ENCODE measurements around the gene WASL. TPM values are rescaled to one million over a fixed set of nuclear protein-coding genes. Genes with fewer than 3 reads are reported as not detected.

WASL gene
- total RNA-seq, 1 donor from 2014 or later = 31.2 TPM

DNA sequence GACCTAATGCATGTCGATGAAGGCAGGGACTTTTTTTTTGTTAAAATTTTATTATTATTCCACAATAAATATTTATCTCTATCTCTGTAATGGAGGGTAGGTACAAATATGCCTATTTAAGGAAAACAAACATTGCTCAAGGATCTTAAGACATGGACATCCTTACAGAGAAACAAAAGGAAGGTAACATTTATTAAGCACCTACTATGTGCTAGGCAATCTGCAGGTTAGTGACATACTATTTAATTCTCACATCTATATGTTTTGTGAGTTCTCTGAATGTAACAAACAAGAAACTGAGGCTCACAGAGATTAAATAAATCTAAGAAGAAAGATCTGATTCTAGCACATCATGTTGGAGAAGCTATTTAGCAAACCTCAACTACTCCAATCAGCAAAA lies 61.1 kb downstream of the WASL start:
- ATAC-seq = no peak

DNA sequence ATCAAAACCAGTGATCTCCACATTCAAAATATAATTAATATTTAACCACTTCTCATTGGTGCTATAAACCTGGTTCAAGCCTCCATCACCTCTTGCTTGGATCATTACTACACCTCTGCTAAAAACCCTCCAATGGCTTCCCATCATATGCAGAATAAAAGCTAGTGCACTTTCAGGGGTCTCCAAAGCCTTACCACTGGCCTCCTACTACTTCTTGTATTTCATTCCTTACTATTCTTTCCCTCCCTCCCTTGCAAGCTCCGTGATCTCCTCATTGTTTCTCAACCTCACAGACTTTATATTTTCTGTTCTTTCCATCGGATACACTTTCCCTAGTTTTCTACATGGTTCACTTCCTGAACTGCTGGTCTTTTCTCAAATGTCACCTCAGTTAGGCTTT lies 61.6 kb downstream of the WASL start:
- ATAC-seq = no peak

DNA sequence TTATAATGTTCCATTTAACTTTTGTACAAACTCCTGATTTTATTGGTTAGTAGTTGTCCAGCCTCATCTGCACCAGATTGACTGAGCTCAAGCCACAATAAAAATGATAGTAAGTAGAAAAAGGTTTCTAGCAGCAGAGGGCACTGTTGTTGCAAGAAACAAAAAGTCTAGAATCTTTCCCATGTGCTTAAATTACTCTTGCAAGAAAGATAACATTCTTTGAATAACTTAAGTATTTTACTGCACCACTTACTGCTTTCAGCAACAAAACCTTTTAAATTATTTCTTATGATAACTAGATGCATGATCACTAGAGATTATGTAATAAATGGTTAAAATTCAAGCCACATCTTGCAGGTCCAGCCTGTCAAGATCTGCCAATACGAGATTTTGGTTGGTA lies 66.1 kb downstream of the WASL start:
- no peak for ATAC-seq

DNA sequence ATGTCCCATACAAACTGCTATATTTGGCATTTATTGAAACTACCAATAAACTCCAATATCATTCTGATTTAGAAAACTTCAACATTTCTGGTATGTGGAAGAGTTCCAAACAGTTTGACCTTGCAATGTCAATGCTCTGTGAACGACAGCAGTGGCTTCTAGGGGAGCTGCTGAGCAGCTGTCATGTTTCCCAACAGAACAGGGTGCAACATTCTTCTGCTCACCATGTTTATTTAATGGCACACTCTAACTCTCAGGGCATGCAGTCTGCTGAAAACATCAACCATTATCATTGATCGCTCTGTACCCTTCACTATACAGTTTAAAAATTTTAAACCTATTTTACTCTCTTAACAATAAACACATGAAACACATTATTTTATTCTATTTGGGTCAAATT lies 67.2 kb downstream of the WASL start:
- ATAC-seq = no peak

DNA sequence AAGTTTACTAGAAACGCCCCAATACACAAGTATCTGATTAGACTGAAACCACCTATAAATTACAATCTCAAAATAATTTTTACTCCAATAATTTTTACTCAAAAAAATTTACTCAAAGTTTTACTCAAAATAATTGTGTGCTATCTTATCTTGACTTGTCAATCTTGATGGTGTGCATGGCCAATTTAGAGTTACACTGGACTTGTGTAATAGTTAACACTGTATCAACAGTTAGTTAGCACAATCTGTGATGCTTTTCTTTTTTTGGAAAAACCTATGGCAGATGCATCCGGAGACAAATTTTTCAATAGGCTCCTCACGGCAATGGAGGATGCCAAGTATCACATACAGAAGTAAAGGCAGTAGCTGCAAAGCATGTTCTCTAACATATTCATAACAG lies 68.2 kb downstream of the WASL start:
- ATAC-seq = no peak

DNA sequence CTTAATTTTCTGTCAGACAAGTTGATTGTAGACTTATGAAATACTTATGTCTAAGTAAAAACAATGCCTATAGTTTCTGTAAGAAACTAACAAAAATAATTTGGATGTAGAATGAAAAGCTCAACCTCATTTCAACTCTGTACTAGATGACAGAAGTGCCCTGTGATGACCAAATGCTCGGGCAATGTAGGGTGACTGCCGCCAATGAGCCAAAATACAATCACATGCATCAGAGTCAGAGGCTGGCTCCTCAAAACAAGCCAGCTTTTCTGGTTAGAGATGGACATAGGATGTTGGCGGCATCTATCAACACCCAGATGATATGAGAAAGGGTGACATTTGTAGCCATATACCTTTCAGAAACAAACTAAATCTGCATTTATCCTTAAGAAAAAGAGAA lies 69.2 kb downstream of the WASL start:
- no peak for ATAC-seq

DNA sequence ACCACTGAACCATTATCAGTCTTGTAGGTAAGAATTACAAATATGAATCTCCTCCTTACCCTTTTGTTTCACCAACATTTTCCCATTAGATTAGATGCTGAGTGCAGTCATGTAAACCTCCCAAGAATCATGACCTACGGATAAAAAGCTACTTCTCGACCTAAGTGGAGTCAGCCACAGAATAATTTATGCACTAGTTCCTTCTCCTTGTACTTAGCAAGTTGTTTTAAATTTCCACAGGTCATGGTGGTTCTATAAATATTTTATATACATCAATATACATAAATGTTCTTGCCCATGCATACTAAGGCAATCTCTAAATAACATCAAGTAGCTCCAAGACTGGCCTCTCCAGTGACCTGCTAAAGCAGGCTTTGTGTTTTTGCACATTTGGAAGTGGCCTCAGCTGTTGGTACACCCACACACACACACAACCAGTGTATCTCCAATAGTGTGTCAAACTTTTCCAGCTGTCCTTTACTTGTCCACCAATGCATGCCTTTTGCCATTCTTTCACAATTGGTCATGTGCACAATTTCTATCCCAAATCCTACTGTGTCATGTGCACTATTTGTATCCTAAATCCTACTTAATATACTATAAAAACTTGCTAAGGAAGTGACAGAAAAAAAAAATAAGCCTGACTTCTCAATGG lies 71.6 kb downstream of the WASL start:
- ATAC-seq = no peak

DNA sequence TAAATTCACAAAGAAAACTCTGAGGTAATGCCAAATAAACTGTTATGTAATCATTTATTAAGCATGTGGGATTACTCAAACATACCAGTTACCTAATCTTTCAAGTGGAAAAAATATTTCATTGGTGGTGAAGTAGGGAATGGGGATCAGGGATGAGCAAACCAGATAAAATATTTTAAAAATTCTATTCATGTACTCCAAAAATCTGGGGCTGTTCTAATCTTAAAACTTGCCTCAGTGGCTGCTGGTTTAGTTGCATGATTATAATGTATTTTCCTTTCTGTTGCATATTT lies 73.7 kb downstream of the WASL start:
- ATAC-seq = no peak

DNA sequence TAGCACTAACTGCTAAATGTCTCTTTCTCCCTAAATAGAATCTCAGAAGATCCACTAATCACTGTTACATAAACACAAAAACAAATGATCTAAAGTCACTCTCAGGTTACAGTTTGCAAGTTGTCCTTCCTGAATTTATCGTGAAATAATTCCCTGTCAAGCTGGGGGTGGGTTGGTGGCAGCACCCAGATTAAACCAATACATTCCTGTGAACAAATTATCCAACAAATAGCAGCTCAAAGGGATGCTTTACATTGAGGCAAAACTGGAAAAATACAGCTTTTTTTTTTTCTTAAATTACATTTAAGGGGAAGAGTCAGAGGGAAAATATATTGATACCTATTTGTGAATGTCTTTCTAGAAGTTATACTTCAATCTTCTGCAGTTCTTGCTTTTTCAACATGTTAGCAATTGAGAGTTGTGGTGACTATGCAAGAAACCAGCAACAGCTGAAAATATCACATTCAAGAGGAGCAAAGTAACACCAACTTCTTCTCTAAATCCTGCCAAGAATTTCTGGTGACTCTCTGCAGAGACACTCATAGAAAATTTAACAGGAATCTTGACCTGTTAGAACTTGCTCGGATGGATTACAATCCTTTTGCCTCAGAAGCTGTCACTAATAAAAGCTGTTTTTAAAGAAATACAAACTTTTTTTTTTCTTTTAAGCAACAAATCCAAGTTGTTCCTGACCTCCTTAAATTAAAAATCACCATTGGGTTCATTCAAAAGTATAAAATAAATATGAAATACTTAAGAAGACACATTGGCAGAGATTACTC lies 74.2 kb downstream of the WASL start:
- ATAC-seq = peak; percentile 66

DNA sequence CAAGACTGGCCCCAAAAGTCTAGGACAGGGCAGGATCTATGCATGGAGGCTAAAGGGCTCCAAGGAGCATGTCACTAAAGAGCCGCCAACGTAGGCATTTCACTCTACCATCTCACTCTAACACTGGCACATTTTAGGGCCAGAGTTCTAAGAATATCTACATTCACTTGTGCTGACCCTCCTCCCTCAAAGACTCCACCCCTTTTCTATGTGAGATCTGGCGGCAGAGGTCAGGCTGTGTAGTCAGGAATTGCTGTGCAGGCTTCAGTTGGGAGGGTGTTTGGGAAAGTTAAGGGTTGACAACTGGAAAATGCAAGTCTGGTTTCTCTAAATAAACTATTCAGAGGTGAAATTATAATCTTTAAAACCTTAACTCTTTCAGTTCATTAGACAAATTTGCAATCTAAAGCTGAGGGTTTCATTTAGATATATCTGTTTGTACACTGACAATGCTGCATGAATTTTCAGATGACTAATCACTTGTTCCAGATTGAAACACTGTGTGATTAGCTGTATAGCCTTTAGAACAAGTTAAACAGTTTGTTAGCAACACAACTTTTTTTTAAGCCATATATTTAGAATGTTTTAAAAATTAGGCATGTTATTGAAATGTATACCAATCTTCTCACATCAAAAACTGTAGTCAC lies 74.9 kb downstream of the WASL start:
- no peak for ATAC-seq

DNA sequence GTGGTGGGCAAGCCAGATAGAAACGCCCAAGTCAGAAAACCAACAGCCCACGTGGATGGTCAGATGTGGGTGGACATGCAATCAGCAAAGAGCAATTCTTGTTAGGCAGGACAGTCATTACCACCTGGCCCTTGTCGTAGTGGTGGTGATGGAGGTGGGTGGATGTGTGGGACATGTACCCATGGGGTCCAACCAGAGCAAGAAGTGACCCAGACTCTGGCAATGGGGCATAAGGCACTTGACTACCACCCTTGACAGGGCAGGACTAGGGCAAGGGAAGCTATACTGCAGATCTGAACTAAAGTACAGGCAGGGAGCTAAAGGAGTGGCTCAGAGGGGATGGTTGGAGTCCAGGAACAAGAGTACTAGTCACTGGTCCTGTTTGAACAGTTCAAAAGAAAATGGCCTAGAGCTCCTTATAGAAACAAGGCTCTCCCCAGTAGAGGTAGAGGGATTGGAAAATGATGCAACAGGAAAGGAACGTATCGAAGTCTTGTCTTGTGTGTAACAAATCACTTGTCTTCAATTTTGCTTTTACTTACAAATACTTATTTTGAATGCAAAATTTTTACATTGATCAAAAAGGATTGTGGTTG lies 75.6 kb downstream of the WASL start:
- peak; percentile 56 for ATAC-seq

DNA sequence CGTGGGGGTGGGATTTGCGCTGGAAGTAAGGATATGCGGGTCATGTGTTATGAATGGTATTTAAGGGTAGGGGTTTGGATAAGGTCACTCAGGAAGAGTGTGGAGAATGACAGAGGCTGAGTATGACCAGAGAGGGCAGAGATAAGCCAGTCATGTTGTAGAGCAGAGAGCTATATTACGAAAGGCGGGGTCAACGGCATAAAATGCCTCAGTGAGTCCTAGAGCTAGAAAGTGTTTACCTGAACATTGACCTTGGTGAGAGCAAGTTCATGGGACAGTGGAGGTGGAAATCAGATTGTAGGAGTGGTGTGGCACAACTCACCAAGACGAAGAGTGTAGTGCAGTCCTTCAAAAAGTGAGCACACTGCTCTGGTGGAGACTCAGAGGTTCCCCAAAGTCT lies 79.3 kb downstream of the WASL start:
- no peak for ATAC-seq

DNA sequence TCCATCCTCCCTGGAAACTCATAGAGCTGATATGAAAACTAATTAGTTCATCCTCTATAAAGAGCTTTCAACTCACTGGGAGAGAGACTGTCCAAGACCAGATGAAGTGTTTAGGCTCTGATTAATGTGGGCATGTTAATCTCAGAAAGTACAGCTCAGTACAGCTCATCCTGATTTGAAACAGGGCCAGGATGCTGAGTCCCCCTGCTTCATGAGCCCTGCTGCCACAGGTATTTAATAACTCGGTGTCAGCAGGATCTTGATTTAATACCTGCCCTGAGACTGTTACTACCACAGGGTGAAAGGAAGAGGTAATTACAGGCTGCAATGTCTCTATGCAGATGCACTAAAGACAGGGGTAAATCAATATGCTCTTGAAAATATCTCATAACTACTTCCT lies 82.3 kb downstream of the WASL start:
- ATAC-seq = no peak

DNA sequence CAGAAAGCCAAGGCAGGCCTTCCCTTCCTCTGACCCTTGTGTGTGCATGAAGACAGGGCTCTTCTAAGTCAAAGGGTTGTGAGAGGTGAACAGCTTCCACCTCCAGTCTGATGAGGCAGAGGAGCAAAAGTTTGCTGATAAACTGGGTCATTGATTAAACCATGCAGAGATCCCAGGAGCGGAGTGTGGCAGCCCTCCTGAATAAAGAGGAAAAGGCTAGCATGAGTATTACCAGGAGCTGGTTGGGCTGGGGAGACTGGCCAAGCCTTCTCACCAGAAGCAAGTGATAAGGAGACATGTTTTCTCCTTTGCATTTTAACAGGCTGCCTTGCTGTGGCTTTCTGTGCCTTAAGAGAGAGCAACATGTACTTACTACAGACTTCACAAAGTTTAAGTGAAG lies 82.9 kb downstream of the WASL start:
- ATAC-seq = no peak

DNA sequence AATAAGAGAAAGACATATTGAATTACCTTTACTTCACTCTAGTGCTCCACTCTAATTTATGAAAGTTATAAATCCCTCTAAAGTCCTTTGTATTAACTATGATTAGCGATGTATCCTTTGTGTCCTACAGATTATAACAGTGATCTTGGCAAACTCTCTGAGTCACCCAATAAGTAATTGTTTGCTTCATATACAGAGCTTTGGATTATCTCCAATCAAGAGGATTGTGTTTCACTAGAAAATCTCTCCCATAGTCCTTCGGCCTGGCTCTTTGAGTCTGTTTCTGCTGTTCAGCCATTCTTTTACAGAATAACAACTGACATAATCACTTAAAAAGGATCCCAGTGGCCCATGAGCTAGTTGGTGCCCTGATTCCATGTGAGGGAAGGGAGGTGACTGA lies 83.6 kb downstream of the WASL start:
- ATAC-seq = peak; percentile 74

DNA sequence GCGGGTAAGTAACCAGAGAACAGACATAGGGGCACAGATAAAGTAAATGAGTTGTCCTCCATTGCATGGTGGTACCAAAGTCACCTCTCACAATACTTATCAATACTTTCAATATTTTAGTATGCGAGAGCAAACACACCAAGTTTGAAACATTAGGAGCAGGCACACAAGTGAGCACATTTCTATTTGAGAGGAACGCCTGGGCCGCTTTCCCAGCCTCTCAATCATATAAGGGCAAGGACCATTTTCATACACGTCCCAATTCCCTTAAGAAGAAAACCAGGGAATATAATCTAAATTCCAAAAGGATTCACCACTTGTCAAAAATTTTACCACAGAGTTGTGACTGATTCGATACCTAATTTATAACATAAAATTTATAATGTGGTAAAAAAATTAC lies 85.6 kb downstream of the WASL start:
- no peak for ATAC-seq

DNA sequence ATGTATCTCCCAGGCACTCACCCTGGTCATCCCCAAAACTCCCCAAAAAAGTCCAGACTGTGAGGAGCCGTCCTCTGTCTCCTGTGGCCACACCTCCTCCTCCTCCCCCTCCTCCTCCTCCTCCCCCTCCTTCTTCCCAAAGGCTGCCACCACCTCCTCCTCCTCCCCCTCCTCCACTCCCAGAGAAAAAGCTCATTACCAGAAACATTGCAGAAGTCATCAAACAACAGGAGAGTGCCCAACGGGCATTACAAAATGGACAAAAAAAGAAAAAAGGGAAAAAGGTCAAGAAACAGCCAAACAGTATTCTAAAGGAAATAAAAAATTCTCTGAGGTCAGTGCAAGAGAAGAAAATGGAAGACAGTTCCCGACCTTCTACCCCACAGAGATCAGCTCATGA lies 86.0 kb downstream of the WASL start:
- ATAC-seq = no peak

DNA sequence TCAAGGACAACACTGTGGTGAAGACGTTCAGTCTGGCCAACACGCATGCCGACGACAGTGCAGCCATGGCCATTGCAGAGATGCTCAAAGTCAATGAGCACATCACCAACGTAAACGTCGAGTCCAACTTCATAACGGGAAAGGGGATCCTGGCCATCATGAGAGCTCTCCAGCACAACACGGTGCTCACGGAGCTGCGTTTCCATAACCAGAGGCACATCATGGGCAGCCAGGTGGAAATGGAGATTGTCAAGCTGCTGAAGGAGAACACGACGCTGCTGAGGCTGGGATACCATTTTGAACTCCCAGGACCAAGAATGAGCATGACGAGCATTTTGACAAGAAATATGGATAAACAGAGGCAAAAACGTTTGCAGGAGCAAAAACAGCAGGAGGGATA lies 86.5 kb downstream of the WASL start:
- ATAC-seq = no peak

DNA sequence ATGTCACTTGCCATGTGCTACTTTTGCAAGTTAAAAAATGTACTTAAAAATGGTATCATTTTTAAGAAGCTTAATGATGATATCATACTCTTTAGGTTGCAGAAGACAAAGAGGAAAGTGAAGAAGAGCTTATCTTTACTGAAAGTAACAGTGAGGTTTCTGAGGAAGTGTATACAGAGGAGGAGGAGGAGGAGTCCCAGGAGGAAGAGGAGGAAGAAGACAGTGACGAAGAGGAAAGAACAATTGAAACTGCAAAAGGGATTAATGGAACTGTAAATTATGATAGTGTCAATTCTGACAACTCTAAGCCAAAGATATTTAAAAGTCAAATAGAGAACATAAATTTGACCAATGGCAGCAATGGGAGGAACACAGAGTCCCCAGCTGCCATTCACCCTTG lies 87.0 kb downstream of the WASL start:
- ATAC-seq = no peak

DNA sequence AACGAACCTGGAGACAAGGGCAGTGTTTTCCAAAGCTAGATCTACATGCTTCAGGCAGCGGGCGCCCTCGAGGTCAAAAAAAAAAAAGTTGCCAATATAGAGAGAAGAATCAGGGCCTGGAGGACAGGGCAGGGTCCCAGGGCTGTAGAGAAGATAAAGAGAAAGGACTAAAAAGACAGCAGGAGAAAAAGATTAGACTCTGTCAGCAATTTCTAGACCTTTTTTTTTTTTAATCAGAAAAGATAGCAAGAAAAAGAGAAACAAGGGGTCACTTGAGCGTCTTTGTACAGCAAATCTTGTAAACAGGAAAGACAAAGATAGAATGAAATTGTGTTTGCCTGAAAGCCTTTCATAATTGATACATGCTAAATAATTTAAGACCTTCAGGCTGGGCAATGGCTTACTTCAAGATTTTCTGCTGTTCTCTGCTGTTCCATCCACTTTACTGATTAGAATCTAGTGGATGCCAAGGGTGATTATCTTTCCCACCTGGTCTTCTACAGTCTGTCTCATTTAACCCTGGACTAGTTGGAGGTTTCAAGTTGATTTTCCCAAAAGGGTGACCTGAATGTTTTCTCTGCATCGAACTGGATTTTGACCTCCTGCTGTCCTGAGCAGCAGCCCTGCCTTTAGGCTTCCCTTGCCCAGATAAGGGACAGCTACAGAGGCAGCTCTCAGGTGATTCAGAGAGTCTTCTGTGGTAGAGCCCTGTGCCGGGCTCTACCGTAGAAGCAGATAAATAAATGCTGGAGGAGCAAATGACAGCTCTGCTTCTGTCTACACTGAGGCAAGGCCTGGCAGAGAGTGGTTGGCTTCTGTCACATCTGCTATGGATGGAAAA lies 88.1 kb downstream of the WASL start:
- no peak for ATAC-seq

DNA sequence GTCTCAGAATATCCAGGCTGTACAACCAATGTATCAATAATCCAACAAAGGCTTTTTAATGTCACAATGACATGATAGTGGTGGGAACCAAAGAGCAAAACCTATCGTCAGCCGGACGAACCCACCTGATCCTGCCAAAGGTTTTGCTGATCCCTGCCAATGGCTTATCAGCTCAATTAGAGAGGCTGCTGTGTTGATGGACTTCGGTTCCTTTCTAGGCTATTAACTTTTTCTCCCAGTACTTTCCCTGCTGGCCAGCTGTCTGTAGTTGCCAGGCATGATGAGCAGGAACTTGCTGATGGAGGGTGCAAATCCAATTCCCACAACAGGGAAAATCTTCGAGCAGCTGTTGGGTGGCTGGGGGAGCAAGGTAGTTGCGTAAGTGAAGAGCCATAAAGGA lies 90.8 kb downstream of the WASL start:
- ATAC-seq = no peak

DNA sequence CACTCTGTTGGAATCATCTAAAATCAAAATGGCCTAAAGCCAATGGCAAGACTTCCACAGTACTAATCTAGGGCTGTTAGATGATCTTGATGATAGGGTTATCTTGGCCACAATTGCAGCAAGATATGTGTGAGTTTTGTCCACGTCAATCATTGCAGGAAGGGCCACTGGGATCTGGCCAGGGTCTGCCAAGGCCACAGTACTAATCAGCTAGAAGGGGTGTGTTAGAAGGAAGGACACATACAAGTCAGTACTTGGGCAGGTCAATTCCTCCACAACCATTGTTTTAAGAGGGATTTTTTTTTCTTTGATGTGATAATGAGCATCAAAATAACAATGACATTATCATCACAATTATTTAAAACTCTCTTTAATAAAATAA lies 91.5 kb downstream of the WASL start:
- ATAC-seq = no peak

Data from esophagus mucosa (tissue), 1 donor.